Sciatic nerve (tissue), 2 donors: Measurements from ENCODE around the gene ELOVL6. TPM values are rescaled to one million over a fixed set of nuclear protein-coding genes. Genes with fewer than 3 reads are reported as not detected.
"Not testable (repeated sequence)": the region's sequence is repeated elsewhere in the genome, so short reads cannot be mapped to it uniquely, and the experiment has no call there.

Source experiments
- ATAC-seq: fragments of 200-7000 bp; cut with Tn5 transposase; one replicate; pipeline ENCODE4 v1.9.1; 2020; ENCODE audit warnings: mild to moderate bottlenecking, moderate library complexity
- DNase-seq: peaks from one replicate; pipeline ENCODE4 v3.0.0-alpha.2; 2020; ENCODE audit warnings: low spot score
- intact Hi-C: fragments of 100-400 bp; cut with DNase I; formaldehyde crosslinking; loops from one replicate; pipeline ENCODE4 v1.14.2; 2022
- total RNA-seq: library from RNA; stranded (reverse); fragmentation: NEBNext Ultra II Directional; extraction: Animal tissue kit (Norgen Biotek cat#: 25700); gene quantifications from one replicate; pipeline ENCODE4 v1.2.1, GENCODE V29; 2021
- donor health status: DM: no; HTN: no; CAD: no.
- donor health status: DM: no; HTN: no; CAD: no.

Gene ELOVL6, protein sequence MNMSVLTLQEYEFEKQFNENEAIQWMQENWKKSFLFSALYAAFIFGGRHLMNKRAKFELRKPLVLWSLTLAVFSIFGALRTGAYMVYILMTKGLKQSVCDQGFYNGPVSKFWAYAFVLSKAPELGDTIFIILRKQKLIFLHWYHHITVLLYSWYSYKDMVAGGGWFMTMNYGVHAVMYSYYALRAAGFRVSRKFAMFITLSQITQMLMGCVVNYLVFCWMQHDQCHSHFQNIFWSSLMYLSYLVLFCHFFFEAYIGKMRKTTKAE
- 11.6 TPM for total RNA-seq

DNA sequence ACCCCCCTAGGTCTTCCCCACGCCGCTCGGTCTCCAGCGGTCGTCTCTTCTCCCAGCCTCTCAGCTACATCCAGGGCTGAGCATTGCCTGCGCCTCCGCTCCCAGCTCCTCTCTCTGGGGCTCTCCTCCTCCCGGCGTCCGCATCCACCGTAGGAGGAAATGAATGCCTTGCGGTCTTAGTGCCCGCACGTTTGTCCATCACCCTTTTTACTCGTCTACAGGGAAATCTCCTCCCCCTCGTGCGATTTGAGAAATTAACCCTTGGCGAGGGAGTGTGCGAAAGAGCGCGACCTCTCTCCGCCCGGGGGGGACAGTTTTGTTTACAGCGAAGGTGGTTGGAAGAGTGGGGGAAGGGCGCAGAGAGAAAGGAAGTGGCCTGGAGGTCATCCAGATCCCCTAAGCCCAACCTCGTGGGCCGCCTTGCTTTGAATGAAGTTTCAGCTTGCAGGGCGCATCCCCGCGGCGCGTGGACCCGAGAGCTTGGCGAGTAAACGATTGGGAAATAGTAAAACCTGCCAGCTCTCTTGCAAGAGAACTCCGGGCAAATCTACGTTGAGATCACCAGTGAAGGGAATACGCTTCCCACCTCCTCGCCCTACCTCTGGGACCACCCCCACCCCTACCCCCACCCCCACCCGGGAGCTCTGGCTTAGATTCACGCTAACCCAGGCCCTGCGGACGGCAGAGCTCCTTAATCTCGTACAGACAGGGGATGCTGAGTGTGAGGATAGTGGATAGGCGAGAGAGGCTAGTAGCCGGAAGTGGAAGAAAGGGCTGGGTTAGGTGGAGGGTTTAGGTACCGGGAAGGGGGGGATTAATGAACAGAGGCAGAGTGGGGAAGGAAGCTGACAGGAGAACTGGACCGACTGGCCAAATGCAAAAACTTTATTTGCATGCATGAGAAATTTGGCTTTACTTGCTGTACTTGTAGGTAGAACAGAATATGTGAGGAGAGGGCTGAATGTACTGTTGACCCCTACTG lies at the start of gene ELOVL6:
Gene ELOVL6, minus strand, starts transcription at position 181 of the 982 bp plus-strand sequence. CDS start 280 bp downstream, outside the sequence.
- ATAC-seq (peak; percentile 72), DNase-seq (peak; percentile 82)
- intact Hi-C loops, result no loop called here

DNA sequence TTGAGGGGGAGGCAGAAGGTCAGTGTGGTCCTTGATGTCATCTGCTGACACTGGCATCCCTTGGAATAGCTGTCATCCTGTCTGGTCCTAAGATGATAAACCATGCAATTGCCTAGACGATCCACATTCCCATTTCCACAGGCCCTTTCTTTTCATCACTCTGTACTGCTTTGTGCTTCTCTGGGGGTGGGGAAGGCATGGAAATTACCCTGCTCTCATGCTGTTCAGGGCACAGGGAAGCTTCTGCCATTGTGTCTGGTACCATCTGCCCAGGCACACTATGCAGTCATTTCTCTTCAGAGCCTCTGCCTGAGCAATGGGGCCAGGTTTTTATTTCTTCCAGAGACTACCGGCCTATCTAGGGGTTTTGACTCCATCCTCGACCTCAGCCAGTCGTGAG lies 49.7 kb upstream of the ELOVL6 start:
- ATAC-seq, result no peak
- DNase-seq, result no peak
- intact Hi-C loops, result no loop called here

GRCh38 chr4:110247591-110247990 lies 49.2 kb upstream of the ELOVL6 start:
- no peak for ATAC-seq
- intact Hi-C loops, result no loop called here

DNA sequence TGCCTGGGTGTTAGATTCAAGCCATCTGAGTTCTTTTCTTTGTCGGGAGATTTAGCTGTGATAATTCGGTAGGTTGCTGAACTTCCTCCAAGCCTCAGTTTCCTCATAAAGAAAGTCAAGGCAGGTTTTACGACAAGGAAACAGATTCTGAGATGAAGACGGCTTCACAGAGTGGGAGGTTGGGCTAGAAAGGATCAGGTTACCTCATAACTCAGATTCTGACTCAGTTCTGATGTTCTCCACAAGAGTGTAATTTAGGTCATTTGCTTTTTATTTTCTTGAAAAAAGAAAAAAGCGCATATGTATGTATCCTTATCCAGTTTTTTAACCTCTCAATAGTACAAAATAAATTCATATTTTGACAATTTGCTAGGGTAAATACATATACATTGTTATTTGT lies 47.2 kb upstream of the ELOVL6 start:
- ATAC-seq, result no peak
- intact Hi-C loops, result no loop called here

More at GRCh38 chr4:110247591-110247990, 49.2 kb upstream of the ELOVL6 start:
- DNase-seq, result no peak

DNA sequence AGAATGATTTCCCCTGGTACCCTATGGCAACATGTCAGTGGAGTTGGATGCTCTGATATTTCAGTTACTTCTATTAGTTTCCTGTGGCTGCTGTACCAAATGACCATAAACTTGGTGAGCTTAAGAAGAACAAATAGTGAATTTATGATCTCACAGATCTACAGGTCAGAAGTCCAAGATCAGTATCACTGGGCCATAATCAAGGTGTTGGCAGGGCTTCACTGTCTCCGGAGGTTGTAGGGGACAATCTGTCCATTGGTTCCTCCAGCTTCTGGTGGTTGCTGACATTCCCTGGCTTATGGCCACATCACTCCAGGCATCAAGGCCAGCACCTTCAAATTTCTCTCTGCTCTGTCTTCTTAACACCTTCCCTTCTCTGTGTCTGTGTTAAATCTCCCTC lies 37.9 kb upstream of the ELOVL6 start:
- ATAC-seq, result no peak

More for the DNA sequence above, 47.2 kb upstream of the ELOVL6 start:
- no peak for DNase-seq

DNA sequence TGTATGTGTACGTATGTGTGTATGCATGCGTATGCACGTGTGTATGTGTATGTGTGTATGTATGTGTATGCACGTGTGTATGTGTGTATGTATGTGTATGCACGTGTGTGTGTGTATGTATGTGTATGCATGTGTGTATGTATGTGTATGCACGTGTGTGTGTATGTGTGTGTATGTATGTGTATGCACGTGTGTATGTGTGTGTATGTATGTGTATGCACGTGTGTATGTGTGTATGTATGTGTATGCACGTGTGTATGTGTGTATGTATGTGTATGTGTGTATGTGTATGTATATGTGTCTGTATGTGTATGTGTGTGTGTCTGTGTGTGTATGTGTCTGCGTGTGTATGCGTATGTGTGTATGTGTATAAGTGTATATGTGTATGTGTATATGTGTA lies 35.2 kb upstream of the ELOVL6 start:
- DNase-seq, intact Hi-C loops, ATAC-seq: not testable (repeated sequence)

More for the DNA sequence above, 37.9 kb upstream of the ELOVL6 start:
- DNase-seq, result no peak
- intact Hi-C loops, result no loop called here

GRCh38 chr4:110231869-110232268 lies 33.5 kb upstream of the ELOVL6 start:
- intact Hi-C loops, result no loop called here
- no peak for ATAC-seq

GRCh38 chr4:110229266-110229665 lies 30.9 kb upstream of the ELOVL6 start:
- DNase-seq, result no peak
- intact Hi-C loops, result no loop called here
- ATAC-seq, result no peak

More at GRCh38 chr4:110231869-110232268, 33.5 kb upstream of the ELOVL6 start:
- no peak for DNase-seq

GRCh38 chr4:110224812-110225211 lies 26.4 kb upstream of the ELOVL6 start:
- ATAC-seq (no peak), DNase-seq (no peak)
- intact Hi-C loops, result no loop called here

DNA sequence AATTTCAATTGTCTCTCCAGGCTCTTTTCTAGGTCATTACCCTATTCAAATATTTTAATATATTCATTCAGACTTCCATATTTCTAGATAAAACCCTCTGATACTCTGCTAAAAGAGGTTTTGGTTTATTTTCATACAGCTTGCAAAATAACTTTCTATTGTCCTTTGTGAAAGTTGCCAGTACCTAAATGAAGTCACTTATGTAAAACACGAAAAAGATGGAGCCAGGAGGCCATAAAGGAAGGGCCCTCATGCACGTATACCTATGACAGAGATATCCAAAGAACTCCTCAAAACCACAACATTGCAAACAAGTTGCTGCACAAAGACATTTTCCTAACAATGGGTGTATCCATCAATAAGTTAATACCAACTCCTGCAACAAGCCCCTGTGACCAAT lies 25.7 kb upstream of the ELOVL6 start:
- intact Hi-C loops, result no loop called here
- ATAC-seq (no peak), DNase-seq (no peak)

- ATAC-seq, intact Hi-C loops, DNase-seq: not testable (repeated sequence)
These were observed 20.5 kb upstream of the ELOVL6 start for GRCh38 chr4:110218935-110219334.

GRCh38 chr4:110217181-110217580 lies 18.8 kb upstream of the ELOVL6 start:
- ATAC-seq, DNase-seq, intact Hi-C loops: not testable (repeated sequence)

DNA sequence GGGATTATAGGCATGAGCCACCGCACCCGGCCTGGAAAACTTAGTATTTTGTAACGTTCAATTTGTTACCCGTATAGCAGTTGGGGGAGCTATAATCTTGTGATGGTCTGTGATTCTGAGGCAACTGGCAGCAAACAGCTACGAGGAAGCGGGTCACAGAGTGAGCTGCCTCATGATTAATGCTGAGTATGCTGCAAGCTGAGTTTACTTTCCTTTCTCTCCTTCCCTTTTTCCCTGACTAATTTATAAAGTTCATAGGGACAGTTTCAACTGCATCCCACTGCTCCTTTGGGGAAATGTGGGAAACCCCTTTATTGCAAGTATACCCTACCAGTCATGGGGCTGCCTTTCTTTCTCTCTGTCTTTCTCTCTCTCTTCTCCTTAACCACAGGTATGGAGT lies 17.7 kb upstream of the ELOVL6 start:
- intact Hi-C loops, result no loop called here
- DNase-seq, result no peak
- ATAC-seq, result no peak

DNA sequence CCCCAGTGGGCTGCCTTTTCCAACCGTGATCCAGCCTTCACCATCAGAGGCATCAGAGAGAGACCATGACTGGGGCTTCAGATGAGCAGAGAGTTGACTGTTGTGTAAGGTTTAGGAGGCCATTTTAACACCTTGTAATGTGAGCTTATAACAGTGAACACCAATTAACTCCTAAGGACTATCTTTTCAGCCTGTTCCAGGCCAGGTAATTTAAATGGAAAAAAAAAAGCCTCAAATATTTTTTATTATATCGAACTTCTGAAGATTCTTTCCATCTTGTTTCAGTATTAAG lies 13.3 kb upstream of the ELOVL6 start:
- intact Hi-C loops, result no loop called here
- no peak for ATAC-seq
- no peak for DNase-seq

GRCh38 chr4:110211007-110211769 lies 12.8 kb upstream of the ELOVL6 start:
- DNase-seq, result no peak
- no peak for ATAC-seq
- intact Hi-C loops, result no loop called here

DNA sequence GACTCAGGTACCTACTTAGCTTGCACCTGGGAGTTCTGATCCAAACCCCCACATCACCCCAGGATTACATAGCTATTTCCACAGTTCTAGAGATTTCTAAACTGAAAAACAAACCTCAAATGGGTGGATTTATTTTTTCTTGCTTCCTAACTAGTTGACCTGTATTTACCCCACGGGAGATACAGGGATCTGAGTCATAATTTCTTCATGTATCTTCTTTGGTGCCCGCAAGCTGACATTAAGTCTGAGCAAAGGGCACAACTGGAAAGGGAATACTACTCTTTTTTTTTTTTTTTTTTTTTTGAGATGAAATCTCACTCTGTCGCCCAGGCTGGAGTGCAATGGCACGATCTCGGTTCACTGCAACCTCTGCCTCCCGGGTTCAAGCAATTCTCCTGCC lies 10.0 kb upstream of the ELOVL6 start:
- no peak for ATAC-seq
- intact Hi-C loops, result no loop called here
- no peak for DNase-seq

DNA sequence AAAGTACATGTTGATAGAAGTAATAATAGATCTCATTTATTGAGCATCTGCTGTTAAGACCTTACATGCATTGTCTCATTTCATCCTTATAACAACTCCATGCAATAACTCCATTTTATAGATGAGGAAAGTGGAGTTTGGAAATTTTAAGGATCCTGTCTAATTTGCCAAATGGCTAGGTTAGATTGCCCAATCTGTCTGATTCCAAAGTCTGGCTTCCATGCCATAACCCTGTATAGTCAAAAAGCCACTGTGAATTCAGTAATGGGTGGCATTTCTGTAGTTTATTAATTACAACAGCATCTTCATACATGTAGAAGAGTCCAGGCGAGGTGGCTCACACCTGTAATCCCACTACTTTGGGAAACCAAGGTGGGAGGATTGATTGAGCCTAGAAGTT lies 8.8 kb upstream of the ELOVL6 start:
- ATAC-seq, result no peak
- intact Hi-C loops, result no loop called here

DNA sequence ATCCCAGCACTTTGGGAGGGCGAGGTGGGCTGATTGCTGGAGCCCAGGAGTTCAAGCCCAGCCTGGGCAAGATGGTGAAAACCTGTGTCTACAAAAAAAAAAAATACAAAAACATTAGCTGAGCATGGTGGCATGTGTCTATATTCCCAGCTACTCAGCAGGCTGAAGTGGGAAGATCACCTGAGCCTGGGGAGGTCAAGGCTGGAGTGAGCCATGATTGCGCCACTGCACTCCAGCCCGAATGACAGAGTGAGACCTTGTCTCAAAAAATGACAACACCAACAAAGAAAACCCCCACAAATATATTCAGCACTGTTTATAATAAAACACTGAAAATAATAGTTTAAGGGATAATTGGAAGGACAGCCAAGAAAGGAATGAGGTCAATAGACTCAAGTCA lies 3.6 kb upstream of the ELOVL6 start:
- DNase-seq (no peak), ATAC-seq (no peak)
- intact Hi-C loops, result no loop called here

More for the DNA sequence above, 8.8 kb upstream of the ELOVL6 start:
- DNase-seq, result no peak

DNA sequence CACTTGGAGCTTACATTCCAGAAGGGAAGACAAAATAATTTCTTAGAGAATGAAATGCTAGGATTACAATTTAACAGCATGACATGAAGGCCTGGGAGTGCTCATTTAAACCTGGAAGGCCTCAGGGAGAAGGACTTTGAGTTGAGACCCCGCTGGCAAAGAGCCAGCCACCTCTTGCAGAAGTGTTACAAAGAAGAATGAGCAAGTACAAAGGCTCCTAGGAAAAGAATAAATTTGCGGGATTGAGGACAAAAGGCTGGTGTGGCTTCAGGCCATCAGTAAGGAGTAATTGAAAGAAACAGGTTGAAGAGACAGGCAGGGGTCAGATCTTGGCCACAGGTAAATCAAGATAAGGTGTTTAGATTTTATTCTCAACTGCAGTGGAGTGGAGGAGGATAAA lies 3.1 kb upstream of the ELOVL6 start:
- DNase-seq (no peak), ATAC-seq (no peak)
- intact Hi-C loops, result no loop called here
